DOHH2 (cell line): Measurements from ENCODE around the gene HBA2.
"Not testable (repeated sequence)": the region's sequence is repeated elsewhere in the genome, so short reads cannot be mapped to it uniquely, and the experiment has no call there.

ENCODE experiments used
- H3F3A ChIP-seq: fragments of 200-600 bp; sonication (generic), shearing (Covaris generic); 2 replicates; pipeline ENCODE4 v1.6.0; 2016; ENCODE audit warnings: antibody characterized with exemption, mild to moderate bottlenecking; ENCODE audit not compliant: control insufficient read depth, insufficient read depth
- H3K27ac ChIP-seq: fragments of 200-600 bp; sonication (generic); 2 replicates; pipeline ENCODE4 v1.5.1; 2014; ENCODE audit warnings: low read depth, mild to moderate bottlenecking, low read length, moderate library complexity
- H3K27me3 ChIP-seq: fragments of 200-600 bp; sonication (generic); 2 replicates; pipeline ENCODE4 v1.6.1; 2014; ENCODE audit warnings: mild to moderate bottlenecking, low read length, mixed read lengths; ENCODE audit not compliant: control insufficient read depth
- H3K36me3 ChIP-seq: fragments of 200-600 bp; sonication (generic); 2 replicates; pipeline ENCODE4 v1.6.1; 2014; ENCODE audit warnings: mild to moderate bottlenecking, low read length, moderate library complexity, mixed read lengths; ENCODE audit not compliant: control insufficient read depth
- H3K4me1 ChIP-seq: fragments of 200-600 bp; sonication (generic); 2 replicates; pipeline ENCODE4 v1.6.1; 2014; ENCODE audit warnings: mild to moderate bottlenecking, low read length, mixed read lengths; ENCODE audit not compliant: control insufficient read depth
- H3K4me2 ChIP-seq: fragments of 200-600 bp; sonication (generic); 2 replicates; pipeline ENCODE4 v1.6.0; 2014; ENCODE audit warnings: mild to moderate bottlenecking, low read length, moderate library complexity
- H3K4me3 ChIP-seq: fragments of 200-600 bp; sonication (generic); 2 replicates; pipeline ENCODE4 v1.5.1; 2014; ENCODE audit warnings: mild to moderate bottlenecking, low read length, mixed read lengths
- H3K79me2 ChIP-seq: fragments of 200-600 bp; sonication (generic); 2 replicates; pipeline ENCODE4 v1.6.1; 2014; ENCODE audit warnings: mild to moderate bottlenecking, low read length, mixed read lengths; ENCODE audit not compliant: control insufficient read depth
- H3K9me2 ChIP-seq: fragments of 200-600 bp; sonication (generic); replicated peaks from 2 replicates; pipeline ENCODE4 v1.6.1; 2014; ENCODE audit warnings: mild to moderate bottlenecking, low read length, mixed read lengths; ENCODE audit not compliant: control insufficient read depth
- H3K9me3 ChIP-seq: fragments of 200-600 bp; sonication (generic); 2 replicates; pipeline ENCODE4 v1.6.1; 2014; ENCODE audit warnings: antibody characterized with exemption, low read length, mixed read lengths; ENCODE audit not compliant: control insufficient read depth, insufficient read depth
- H4K20me1 ChIP-seq: fragments of 200-600 bp; sonication (generic); 2 replicates; pipeline ENCODE4 v1.6.0; 2014; ENCODE audit warnings: low read depth, mild to moderate bottlenecking, antibody characterized with exemption, low read length, moderate library complexity; ENCODE audit not compliant: control insufficient read depth, insufficient read depth
- EZH2phosphoT487 ChIP-seq: fragments of 200-600 bp; sonication (generic); IDR thresholded peaks from 2 replicates; pipeline ENCODE4 v1.6.1; 2017; ENCODE audit warnings: borderline replicate concordance, mild to moderate bottlenecking, antibody characterized with exemption, low read length, moderate library complexity, mixed read lengths
- TF ChIP-seq, protein P1 (sequence below): fragments of 200-600 bp; sonication (generic); IDR thresholded peaks from one replicate; pipeline ENCODE4 v1.5.1; 2014; ENCODE audit warnings: antibody characterized with exemption, mild to moderate bottlenecking, low read depth, low read length; ENCODE audit not compliant: poor library complexity, severe bottlenecking

HBA2 gene

DNA sequence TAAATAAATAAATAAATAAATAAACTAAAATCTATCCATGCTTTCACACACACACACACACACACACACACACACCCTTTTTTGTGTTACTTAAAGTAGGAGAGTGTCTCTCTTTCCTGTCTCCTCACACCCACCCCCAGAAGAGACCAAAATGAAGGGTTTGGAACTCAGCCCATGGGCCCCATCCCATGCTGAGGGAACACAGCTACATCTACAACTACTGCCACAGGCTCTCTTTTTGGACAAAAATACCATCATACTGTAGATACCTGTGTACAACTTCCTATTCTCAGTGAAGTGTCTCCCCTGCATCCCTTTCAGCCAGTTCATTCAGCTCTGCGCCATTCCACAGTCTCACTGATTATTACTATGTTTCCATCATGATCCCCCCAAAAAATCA lies 1.9 kb upstream of the HBA2 start:
- Histone ChIP-seq H3K27me3 (peaks cover 59% of the 10 kb centered on the region), H3K4me2 (no peak overlapping the region), H3K9me3 (no peaks in the 10 kb centered on the region), H3K27ac (no peak overlapping the region), H4K20me1 (no peaks in the 10 kb centered on the region), H3K4me3 (no peak overlapping the region), H3K9me2 (no peaks in the 10 kb centered on the region), H3F3A (no peaks in the 10 kb centered on the region), H3K36me3 (no peaks in the 10 kb centered on the region), H3K4me1 (no peaks in the 10 kb centered on the region), H3K79me2 (no peaks in the 10 kb centered on the region)
- TF ChIP-seq, protein P1, sequence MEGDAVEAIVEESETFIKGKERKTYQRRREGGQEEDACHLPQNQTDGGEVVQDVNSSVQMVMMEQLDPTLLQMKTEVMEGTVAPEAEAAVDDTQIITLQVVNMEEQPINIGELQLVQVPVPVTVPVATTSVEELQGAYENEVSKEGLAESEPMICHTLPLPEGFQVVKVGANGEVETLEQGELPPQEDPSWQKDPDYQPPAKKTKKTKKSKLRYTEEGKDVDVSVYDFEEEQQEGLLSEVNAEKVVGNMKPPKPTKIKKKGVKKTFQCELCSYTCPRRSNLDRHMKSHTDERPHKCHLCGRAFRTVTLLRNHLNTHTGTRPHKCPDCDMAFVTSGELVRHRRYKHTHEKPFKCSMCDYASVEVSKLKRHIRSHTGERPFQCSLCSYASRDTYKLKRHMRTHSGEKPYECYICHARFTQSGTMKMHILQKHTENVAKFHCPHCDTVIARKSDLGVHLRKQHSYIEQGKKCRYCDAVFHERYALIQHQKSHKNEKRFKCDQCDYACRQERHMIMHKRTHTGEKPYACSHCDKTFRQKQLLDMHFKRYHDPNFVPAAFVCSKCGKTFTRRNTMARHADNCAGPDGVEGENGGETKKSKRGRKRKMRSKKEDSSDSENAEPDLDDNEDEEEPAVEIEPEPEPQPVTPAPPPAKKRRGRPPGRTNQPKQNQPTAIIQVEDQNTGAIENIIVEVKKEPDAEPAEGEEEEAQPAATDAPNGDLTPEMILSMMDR = no peak
- no peak for TF ChIP-seq EZH2phosphoT487

DNA sequence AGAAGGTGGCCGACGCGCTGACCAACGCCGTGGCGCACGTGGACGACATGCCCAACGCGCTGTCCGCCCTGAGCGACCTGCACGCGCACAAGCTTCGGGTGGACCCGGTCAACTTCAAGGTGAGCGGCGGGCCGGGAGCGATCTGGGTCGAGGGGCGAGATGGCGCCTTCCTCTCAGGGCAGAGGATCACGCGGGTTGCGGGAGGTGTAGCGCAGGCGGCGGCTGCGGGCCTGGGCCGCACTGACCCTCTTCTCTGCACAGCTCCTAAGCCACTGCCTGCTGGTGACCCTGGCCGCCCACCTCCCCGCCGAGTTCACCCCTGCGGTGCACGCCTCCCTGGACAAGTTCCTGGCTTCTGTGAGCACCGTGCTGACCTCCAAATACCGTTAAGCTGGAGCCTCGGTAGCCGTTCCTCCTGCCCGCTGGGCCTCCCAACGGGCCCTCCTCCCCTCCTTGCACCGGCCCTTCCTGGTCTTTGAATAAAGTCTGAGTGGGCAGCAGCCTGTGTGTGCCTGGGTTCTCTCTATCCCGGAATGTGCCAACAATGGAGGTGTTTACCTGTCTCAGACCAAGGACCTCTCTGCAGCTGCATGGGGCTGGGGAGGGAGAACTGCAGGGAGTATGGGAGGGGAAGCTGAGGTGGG lies 657 bp downstream of the HBA2 start:
- H3K4me2 ChIP-seq, H3F3A ChIP-seq, H3K36me3 ChIP-seq, H3K4me3 ChIP-seq, H3K9me3 ChIP-seq, H3K79me2 ChIP-seq, H4K20me1 ChIP-seq, H3K4me1 ChIP-seq, H3K27ac ChIP-seq, H3K9me2 ChIP-seq: not testable (repeated sequence)
- peaks cover 45% of the 10 kb centered on the region for H3K27me3 ChIP-seq

DNA sequence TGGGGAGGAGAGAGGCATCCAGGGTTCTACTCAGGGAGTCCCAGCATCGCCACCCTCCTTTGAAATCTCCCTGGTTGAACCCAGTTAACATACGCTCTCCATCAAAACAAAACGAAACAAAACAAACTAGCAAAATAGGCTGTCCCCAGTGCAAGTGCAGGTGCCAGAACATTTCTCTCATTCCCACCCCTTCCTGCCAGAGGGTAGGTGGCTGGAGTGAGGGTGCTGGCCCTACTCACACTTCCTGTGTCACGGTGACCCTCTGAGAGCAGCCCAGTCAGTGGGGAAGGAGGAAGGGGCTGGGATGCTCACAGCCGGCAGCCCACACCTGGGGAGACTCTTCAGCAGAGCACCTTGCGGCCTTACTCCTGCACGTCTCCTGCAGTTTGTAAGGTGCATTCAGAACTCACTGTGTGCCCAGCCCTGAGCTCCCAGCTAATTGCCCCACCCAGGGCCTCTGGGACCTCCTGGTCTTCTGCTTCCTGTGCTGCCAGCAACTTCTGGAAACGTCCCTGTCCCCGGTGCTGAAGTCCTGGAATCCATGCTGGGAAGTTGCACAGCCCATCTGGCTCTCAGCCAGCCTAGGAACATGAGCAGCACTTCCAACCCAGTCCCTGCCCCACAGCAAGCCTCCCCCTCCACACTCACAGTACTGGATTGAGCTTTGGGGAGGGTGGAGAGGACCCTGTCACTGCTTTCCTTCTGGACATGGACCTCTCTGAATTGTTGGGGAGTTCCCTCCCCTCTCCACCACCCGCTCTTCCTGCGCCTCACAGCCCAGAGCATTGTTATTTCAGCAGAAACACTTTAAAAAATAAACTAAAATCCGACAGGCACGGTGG lies 1.5 kb downstream of the HBA2 start:
- not testable (repeated sequence) for H4K20me1 ChIP-seq, H3K4me2 ChIP-seq, H3K9me3 ChIP-seq, H3K36me3 ChIP-seq, H3K4me1 ChIP-seq, H3F3A ChIP-seq, H3K9me2 ChIP-seq, H3K4me3 ChIP-seq, H3K27ac ChIP-seq, H3K79me2 ChIP-seq
- H3K27me3 ChIP-seq = peaks cover 38% of the 10 kb centered on the region

DNA sequence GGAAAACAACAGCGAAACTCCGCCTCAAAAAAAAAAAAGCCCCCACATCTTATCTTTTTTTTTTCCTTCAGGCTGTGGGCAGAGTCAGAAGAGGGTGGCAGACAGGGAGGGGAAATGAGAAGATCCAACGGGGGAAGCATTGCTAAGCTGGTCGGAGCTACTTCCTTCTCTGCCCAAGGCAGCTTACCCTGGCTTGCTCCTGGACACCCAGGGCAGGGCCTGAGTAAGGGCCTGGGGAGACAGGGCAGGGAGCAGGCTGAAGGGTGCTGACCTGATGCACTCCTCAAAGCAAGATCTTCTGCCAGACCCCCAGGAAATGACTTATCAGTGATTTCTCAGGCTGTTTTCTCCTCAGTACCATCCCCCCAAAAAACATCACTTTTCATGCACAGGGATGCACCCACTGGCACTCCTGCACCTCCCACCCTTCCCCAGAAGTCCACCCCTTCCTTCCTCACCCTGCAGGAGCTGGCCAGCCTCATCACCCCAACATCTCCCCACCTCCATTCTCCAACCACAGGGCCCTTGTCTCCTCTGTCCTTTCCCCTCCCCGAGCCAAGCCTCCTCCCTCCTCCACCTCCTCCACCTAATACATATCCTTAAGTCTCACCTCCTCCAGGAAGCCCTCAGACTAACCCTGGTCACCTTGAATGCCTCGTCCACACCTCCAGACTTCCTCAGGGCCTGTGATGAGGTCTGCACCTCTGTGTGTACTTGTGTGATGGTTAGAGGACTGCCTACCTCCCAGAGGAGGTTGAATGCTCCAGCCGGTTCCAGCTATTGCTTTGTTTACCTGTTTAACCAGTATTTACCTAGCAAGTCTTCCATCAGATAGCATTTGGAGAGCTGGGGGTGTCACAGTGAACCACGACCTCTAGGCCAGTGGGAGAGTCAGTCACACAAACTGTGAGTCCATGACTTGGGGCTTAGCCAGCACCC lies 2.6 kb downstream of the HBA2 start:
- Histone ChIP-seq H3K4me1 (no peaks in the 10 kb centered on the region), H3K9me3 (no peaks in the 10 kb centered on the region), H3K4me2 (no peak overlapping the region), H4K20me1 (no peaks in the 10 kb centered on the region), H3K9me2 (no peaks in the 10 kb centered on the region), H3K4me3 (no peak overlapping the region), H3K27ac (no peak overlapping the region), H3K79me2 (no peaks in the 10 kb centered on the region), H3K36me3 (no peaks in the 10 kb centered on the region), H3K27me3 (peaks cover 34% of the 10 kb centered on the region), H3F3A (peaks cover 6% of the 10 kb centered on the region; the same call in 1 of the 2 replicates)
- TF ChIP-seq, protein P1 = no peak
- no peak for TF ChIP-seq EZH2phosphoT487

DNA sequence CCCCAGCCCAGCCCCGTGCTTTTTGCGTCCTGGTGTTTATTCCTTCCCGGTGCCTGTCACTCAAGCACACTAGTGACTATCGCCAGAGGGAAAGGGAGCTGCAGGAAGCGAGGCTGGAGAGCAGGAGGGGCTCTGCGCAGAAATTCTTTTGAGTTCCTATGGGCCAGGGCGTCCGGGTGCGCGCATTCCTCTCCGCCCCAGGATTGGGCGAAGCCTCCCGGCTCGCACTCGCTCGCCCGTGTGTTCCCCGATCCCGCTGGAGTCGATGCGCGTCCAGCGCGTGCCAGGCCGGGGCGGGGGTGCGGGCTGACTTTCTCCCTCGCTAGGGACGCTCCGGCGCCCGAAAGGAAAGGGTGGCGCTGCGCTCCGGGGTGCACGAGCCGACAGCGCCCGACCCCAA lies 3.3 kb downstream of the HBA2 start:
- H4K20me1 ChIP-seq, H3K4me3 ChIP-seq, H3K27ac ChIP-seq, H3F3A ChIP-seq, H3K79me2 ChIP-seq, H3K36me3 ChIP-seq, H3K4me1 ChIP-seq, H3K9me3 ChIP-seq, H3K4me2 ChIP-seq, H3K9me2 ChIP-seq: not testable (repeated sequence)
- H3K27me3 ChIP-seq = peaks cover 34% of the 10 kb centered on the region
